Endothelial cell of umbilical vein (primary cell): Measurements from ENCODE around the gene NRP2. TPM values are rescaled to one million over a fixed set of nuclear protein-coding genes. Genes with fewer than 3 reads are reported as not detected.

Source experiments
- BruUV-seq: library from RNA; stranded (reverse); fragments of 400-500 nt; replicated peaks from 2 replicates; lab custom pipeline; 2021; lab: Mats Ljungman, UMichigan
- CTCF ChIA-PET: fragments of 300-600, 350-600 bp; sonication (Branson Sonifier 250); formaldehyde crosslinking; loops from one replicate; lab custom pipeline; 2021; ENCODE audit warnings: antibody characterized with exemption, inconsistent platforms; lab: Charles Lee
- POLR2A ChIA-PET: fragments of 300-600, 350-600 bp; sonication (Branson Sonifier 250); formaldehyde crosslinking; loops from one replicate; lab custom pipeline; 2021; ENCODE audit warnings: antibody characterized with exemption, inconsistent platforms; lab: Charles Lee
- DNase-seq: peaks from one replicate; pipeline ENCODE4 v3.0.0-alpha.2; 2011; ENCODE audit warnings: low read depth, low spot score
- FAIRE-seq: peaks from 2 replicates; lab custom pipeline; 2011; peaks lifted over from hg19 to GRCh38; lab: Jason Lieb, UNC
- H2AFZ ChIP-seq: 2 replicates; pipeline ENCODE4 v1.6.0; 2012; ENCODE audit warnings: low read depth, low read length, control low read depth, inconsistent platforms
- H3K27ac ChIP-seq: 2 replicates; pipeline ENCODE4 v1.5.1; 2011; ENCODE audit warnings: low read depth, mild to moderate bottlenecking, control low read depth, low read length, moderate library complexity; ENCODE audit not compliant: insufficient read depth
- H3K27me3 ChIP-seq, 2 experiments: 2 replicates each; pipeline versions ENCODE4 v1.6.0 to v1.6.1; 2011; ENCODE audit warnings: low read length in 2 of 2, mixed read lengths in 1 of 2; ENCODE audit not compliant: control insufficient read depth in 2 of 2, insufficient read depth in 2 of 2
- H3K36me3 ChIP-seq, 2 experiments: 2 replicates in 1 of 2; 3 replicates in 1 of 2; pipeline ENCODE4 v1.5.1; 2011; ENCODE audit warnings: low read length in 2 of 2, mild to moderate bottlenecking in 1 of 2, moderate library complexity in 1 of 2; ENCODE audit not compliant: control insufficient read depth in 2 of 2, insufficient read depth in 2 of 2; ENCODE audit errors: extremely low read depth in 1 of 2
- H3K4me1 ChIP-seq: 3 replicates; pipeline ENCODE4 v1.5.1; 2011; ENCODE audit warnings: mild to moderate bottlenecking, low read length; ENCODE audit not compliant: control insufficient read depth, insufficient read depth; ENCODE audit errors: extremely low read depth
- H3K4me2 ChIP-seq: 2 replicates; pipeline ENCODE4 v1.6.1; 2011; ENCODE audit warnings: low read length, control low read depth, mixed read lengths; ENCODE audit not compliant: insufficient read depth
- H3K4me3 ChIP-seq, 3 experiments: fragments of 200-600 bp in 1 of 3; sonication (generic), shearing (Covaris generic) in 1 of 3; replicated peaks in 1 of 3; 2 replicates each; pipeline ENCODE4 v1.5.1; 2011 to 2016; ENCODE audit warnings: control low read depth in 3 of 3, low read length in 3 of 3, mild to moderate bottlenecking in 2 of 3, inconsistent platforms in 1 of 3, low read depth in 1 of 3, moderate library complexity in 1 of 3; ENCODE audit not compliant: insufficient read depth in 1 of 3
- H3K79me2 ChIP-seq: 2 replicates; pipeline ENCODE4 v1.6.0; 2012; ENCODE audit warnings: low read length, inconsistent platforms; ENCODE audit not compliant: control insufficient read depth, insufficient read depth
- H3K9ac ChIP-seq: replicated peaks from 2 replicates; pipeline ENCODE3; 2011; ENCODE audit warnings: low read length, control low read depth; ENCODE audit not compliant: insufficient read depth; ENCODE audit errors: extremely low read depth
- H3K9me1 ChIP-seq: replicated peaks from 3 replicates; pipeline ENCODE4 v1.6.0; 2011; ENCODE audit warnings: mild to moderate bottlenecking, low read length; ENCODE audit not compliant: control insufficient read depth, insufficient read depth; ENCODE audit errors: extremely low read depth
- H3K9me3 ChIP-seq: replicated peaks from 2 replicates; pipeline ENCODE4 v1.5.1; 2012; ENCODE audit warnings: low read length, inconsistent platforms; ENCODE audit not compliant: control insufficient read depth, insufficient read depth
- H4K20me1 ChIP-seq: replicated peaks from 2 replicates; pipeline ENCODE3; 2011; ENCODE audit warnings: mild to moderate bottlenecking, low read length; ENCODE audit not compliant: control insufficient read depth, insufficient read depth; ENCODE audit errors: extremely low read depth
- EZH2 ChIP-seq: IDR thresholded peaks from 2 replicates; pipeline ENCODE4 v1.6.1; 2012; ENCODE audit warnings: borderline replicate concordance, low read depth, mild to moderate bottlenecking, moderate library complexity, low read length, inconsistent platforms; ENCODE audit not compliant: severe bottlenecking
- FOS ChIP-seq: IDR thresholded peaks from 2 replicates; pipeline ENCODE4 v1.6.1; 2011; ENCODE audit warnings: mild to moderate bottlenecking, low read length, moderate library complexity, borderline replicate concordance; ENCODE audit not compliant: insufficient read depth
- GATA2 ChIP-seq: IDR thresholded peaks from 2 replicates; pipeline ENCODE4 v1.7.0; 2011; ENCODE audit warnings: low read depth, mild to moderate bottlenecking, moderate library complexity, mixed read lengths, low read length; ENCODE audit not compliant: insufficient read length, insufficient read depth
- JUN ChIP-seq: IDR thresholded peaks from 2 replicates; pipeline ENCODE4 v1.6.1; 2011; ENCODE audit warnings: borderline replicate concordance, low read depth; ENCODE audit not compliant: insufficient read length, insufficient read depth
- MYC ChIP-seq: IDR thresholded peaks from one replicate; pipeline ENCODE4 v1.6.1; 2011; ENCODE audit warnings: mild to moderate bottlenecking, low read depth, low read length
- POLR2A ChIP-seq: IDR thresholded peaks from 2 replicates; pipeline ENCODE4 v1.6.1; 2012; ENCODE audit warnings: low read depth, mild to moderate bottlenecking, control low read depth, low read length
- POLR2AphosphoS5 ChIP-seq: IDR thresholded peaks from 2 replicates; pipeline ENCODE4 v1.6.1; 2012; ENCODE audit warnings: low read depth, mild to moderate bottlenecking, control low read depth, low read length, moderate library complexity; ENCODE audit not compliant: insufficient read depth
- dilution Hi-C: fragments of 300-500 bp; cut with MboI; formaldehyde crosslinking; loops from one replicate; pipeline ENCODE4 v1.15.0; 2019; ENCODE audit warnings: low sequenced_read_pairs; ENCODE audit not compliant: extremely low pct_ligation_motif_present
- intact Hi-C: fragments of 100-400 bp; cut with micrococcal nuclease; formaldehyde crosslinking; loops from one replicate; pipeline ENCODE4 v1.10.0; 2022
- polyA plus RNA-seq, 4 experiments: library from polyadenylated mRNA; depleted of rRNA in 3 of 4; stranded (reverse) in 3 of 4; unstranded in 1 of 4; fragments of >200 nt; gene quantifications; 2 replicates each; pipeline versions ENCODE4 v1.2.1 to v1.2.3, GENCODE V29; 2011 to 2012; ENCODE audit warnings: missing spikeins in 1 of 4
- total RNA-seq: library from RNA; stranded (reverse); gene quantifications from 2 replicates; pipeline ENCODE4 v1.2.3, GENCODE V29; 2021
- TF ChIP-seq, protein P1 (sequence below), 2 donors: IDR thresholded peaks; 1 replicate in 1 of 2; 2 replicates in 1 of 2; pipeline ENCODE4 v1.5.1; 2011; ENCODE audit warnings: low read length in 2 of 2, mild to moderate bottlenecking in 2 of 2, moderate library complexity in 2 of 2, control low read depth in 1 of 2, inconsistent platforms in 1 of 2, low read depth in 1 of 2; ENCODE audit not compliant: insufficient read depth in 1 of 2; ENCODE audit errors: extremely low read depth in 1 of 2
- TF ChIP-seq, protein P2 (sequence below): IDR thresholded peaks from 2 replicates; pipeline ENCODE4 v1.6.1; 2011; ENCODE audit not compliant: insufficient read depth, insufficient read length

NRP2 gene
- total and polyA plus RNA-seq, 2 donors (not counting 3 experiments of a cell fraction or from before 2014, with no cell fraction given), result 160 to 240 TPM

DNA sequence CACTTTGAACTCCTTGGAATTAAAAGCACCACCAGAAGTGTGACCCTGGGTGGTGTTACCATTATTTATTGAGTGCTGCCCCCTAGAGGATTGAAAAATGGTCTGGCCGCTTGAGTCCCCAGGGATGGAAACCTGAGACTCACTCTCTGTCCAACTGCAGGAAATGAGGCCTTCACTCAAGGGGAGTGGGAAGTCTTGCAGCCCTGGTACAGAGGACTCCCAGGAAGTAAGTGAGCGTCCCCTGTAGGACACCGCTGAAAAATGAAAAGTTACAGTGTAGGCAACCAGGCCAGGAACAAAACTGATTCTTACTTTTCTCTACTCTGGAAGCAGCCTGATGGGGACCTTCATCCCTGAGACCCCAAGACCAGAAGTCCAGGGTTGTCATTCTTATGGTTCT is 2.2 kb upstream of the NRP2 start:
- Histone ChIP-seq H3K9me1 (no peaks in the 10 kb centered on the region), H3K36me3 (no peaks in the 10 kb centered on the region), H4K20me1 (no peaks in the 10 kb centered on the region), H3K4me3 (no peak overlapping the region), H2AFZ (no peak overlapping the region), H3K9ac (no peak overlapping the region), H3K9me3 (no peaks in the 10 kb centered on the region), H3K27ac (no peak overlapping the region), H3K4me2 (no peak overlapping the region), H3K27me3 (no peaks in the 10 kb centered on the region), H3K4me1 (peaks cover 27% of the 10 kb centered on the region), H3K79me2 (peaks cover 22% of the 10 kb centered on the region)
- intact Hi-C loops, result loop anchor here (1.0 to 5.0 kb wide), 10 partner anchors 483 to 1656 kb away; no protein-coding TSS in a partner anchor
- peak; percentile 79 for DNase-seq
- ChIA-PET CTCF (interaction anchor here (0.9 to 7.7 kb wide), 9 partner anchors 41 to 1535 kb away, joined by 3 to 138 read pairs (median 4); no protein-coding TSS in a partner anchor), POLR2A (interaction anchor here (0.6 kb wide), 1 partner anchor 489 kb away, joined by 3 read pairs; no protein-coding TSS in a partner anchor)
- BruUV-seq, result no TSS peak
- peak; percentile 96 for FAIRE-seq
- dilution Hi-C loops, result no loop called here
- TF ChIP-seq, protein P1, sequence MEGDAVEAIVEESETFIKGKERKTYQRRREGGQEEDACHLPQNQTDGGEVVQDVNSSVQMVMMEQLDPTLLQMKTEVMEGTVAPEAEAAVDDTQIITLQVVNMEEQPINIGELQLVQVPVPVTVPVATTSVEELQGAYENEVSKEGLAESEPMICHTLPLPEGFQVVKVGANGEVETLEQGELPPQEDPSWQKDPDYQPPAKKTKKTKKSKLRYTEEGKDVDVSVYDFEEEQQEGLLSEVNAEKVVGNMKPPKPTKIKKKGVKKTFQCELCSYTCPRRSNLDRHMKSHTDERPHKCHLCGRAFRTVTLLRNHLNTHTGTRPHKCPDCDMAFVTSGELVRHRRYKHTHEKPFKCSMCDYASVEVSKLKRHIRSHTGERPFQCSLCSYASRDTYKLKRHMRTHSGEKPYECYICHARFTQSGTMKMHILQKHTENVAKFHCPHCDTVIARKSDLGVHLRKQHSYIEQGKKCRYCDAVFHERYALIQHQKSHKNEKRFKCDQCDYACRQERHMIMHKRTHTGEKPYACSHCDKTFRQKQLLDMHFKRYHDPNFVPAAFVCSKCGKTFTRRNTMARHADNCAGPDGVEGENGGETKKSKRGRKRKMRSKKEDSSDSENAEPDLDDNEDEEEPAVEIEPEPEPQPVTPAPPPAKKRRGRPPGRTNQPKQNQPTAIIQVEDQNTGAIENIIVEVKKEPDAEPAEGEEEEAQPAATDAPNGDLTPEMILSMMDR (IDR thresholded peaks at IDR 0.05; ENCODE audit: extremely low read depth in 1 of 2, insufficient read depth in 1 of 2, low read depth in 1 of 2, low read length in 2 of 2), result peak; percentile 67 to 72
- TF ChIP-seq GATA2, result no peak

DNA sequence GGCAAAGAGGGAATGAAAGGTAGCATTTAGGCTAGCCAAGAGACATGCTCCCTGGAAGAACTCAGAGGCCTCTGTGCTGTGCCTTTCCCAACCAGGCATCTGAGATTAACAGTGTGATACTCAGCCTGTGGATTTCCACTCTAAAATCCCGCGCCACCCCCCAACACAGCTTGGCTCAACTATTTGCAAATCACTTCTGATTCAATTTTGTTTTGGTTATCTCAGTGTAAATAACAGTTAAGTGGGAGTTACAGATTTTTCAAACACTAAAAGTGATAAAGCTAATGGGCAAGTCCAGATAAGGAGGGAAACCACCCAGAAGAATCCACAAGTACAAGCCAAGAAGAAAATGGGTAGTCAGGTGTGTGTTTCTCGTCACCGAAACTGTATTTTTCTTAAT is 1.4 kb upstream of the NRP2 start:
- ChIA-PET CTCF (interaction anchor here (0.9 to 3.1 kb wide), 11 partner anchors 12 to 1658 kb away, joined by 3 to 21 read pairs (median 4); no protein-coding TSS in a partner anchor), POLR2A (interaction anchor here (0.6 to 2.4 kb wide), 2 partner anchors 1058 to 1571 kb away, joined by 3 to 11 read pairs; no protein-coding TSS in a partner anchor)
- H2AFZ ChIP-seq, result no peak overlapping the region
- no peaks in the 10 kb centered on the region for H4K20me1 ChIP-seq
- FAIRE-seq, result no peak
- no peak overlapping the region for H3K9ac ChIP-seq
- TF ChIP-seq GATA2, result no peak
- no peak for TF ChIP-seq EZH2
- TF ChIP-seq JUN, result no peak
- TF ChIP-seq POLR2AphosphoS5, result no peak
- no peak for TF ChIP-seq FOS
- TF ChIP-seq, protein P1 (IDR thresholded peaks at IDR 0.05; ENCODE audit: extremely low read depth in 1 of 2, insufficient read depth in 1 of 2, low read depth in 1 of 2, low read length in 2 of 2), result no peak
- TF ChIP-seq POLR2A, result no peak
- TF ChIP-seq MYC, result no peak
- TF ChIP-seq, protein P2, sequence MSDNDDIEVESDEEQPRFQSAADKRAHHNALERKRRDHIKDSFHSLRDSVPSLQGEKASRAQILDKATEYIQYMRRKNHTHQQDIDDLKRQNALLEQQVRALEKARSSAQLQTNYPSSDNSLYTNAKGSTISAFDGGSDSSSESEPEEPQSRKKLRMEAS, result no peak
- no peak overlapping the region for H3K4me3 ChIP-seq
- H3K9me1 ChIP-seq, result no peaks in the 10 kb centered on the region
- H3K4me1 ChIP-seq, result peaks cover 22% of the 10 kb centered on the region
- peaks cover 29% of the 10 kb centered on the region for H3K79me2 ChIP-seq
- no peaks in the 10 kb centered on the region for H3K36me3 ChIP-seq
- H3K27me3 ChIP-seq, result no peaks in the 10 kb centered on the region
- H3K9me3 ChIP-seq, result no peaks in the 10 kb centered on the region
- no peak overlapping the region for H3K4me2 ChIP-seq
- H3K27ac ChIP-seq, result no peak overlapping the region
- no TSS peak for BruUV-seq
- intact Hi-C loops (loop anchor here (1.0 to 5.0 kb wide), 10 partner anchors 484 to 1657 kb away; no protein-coding TSS in a partner anchor), dilution Hi-C loops (no loop called here)
- DNase-seq, result peak; percentile 20
